H1 (cell line): ENCODE measurements around the gene CORO6. TPM values are rescaled to one million over a fixed set of nuclear protein-coding genes. Genes with fewer than 3 reads are reported as not detected.
A peak's percentile ranks its signal among the peaks of the same experiment; 100 is the strongest.

Experiments used
- CTCF ChIA-PET: fragments of 300-600 bp; sonication (Branson Sonifier 250); formaldehyde crosslinking; loops from one replicate; lab custom pipeline; 2021; ENCODE audit not compliant: partially characterized antibody; lab: Charles Lee
- POLR2A ChIA-PET: fragments of 300-600 bp; sonication (Branson Sonifier 250); formaldehyde crosslinking; loops from one replicate; lab custom pipeline; 2021; ENCODE audit warnings: inconsistent platforms; ENCODE audit not compliant: partially characterized antibody; lab: Charles Lee
- DNase-seq, 2 experiments: peaks; one replicate each; pipeline versions ENCODE4 v3.0.0 to v3.0.0-alpha.2; 2010 to 2022; ENCODE audit warnings: low spot score in 2 of 2, low read depth in 1 of 2, mixed read lengths in 1 of 2
- FAIRE-seq: peaks from 2 replicates; lab custom pipeline; 2011; peaks lifted over from hg19 to GRCh38; lab: Jason Lieb, UNC
- H2AFZ ChIP-seq: 2 replicates; pipeline ENCODE4 v1.8.1; 2012; ENCODE audit warnings: low read length, inconsistent platforms
- H2AK5ac ChIP-seq: 2 replicates; pipeline ENCODE4 v1.6.1; 2013; ENCODE audit warnings: low read depth, low read length
- H2BK120ac ChIP-seq: replicated peaks from 2 replicates; pipeline ENCODE3; 2013; ENCODE audit warnings: low read depth, low read length, inconsistent platforms
- H2BK12ac ChIP-seq: 2 replicates; pipeline ENCODE4 v1.6.1; 2013; ENCODE audit warnings: low read depth, low read length
- H2BK15ac ChIP-seq: 2 replicates; pipeline ENCODE4 v1.6.1; 2013; ENCODE audit warnings: low read length
- H2BK20ac ChIP-seq: 2 replicates; pipeline ENCODE4 v1.6.1; 2013; ENCODE audit warnings: low read length
- H2BK5ac ChIP-seq: 2 replicates; pipeline ENCODE4 v1.6.1; 2013; ENCODE audit warnings: low read depth, low read length
- H3K14ac ChIP-seq: 2 replicates; pipeline ENCODE4 v1.6.1; 2013; ENCODE audit warnings: inconsistent platforms; ENCODE audit not compliant: insufficient read length
- H3K18ac ChIP-seq: 2 replicates; pipeline ENCODE4 v1.6.1; 2013; ENCODE audit warnings: low read length; ENCODE audit errors: extremely low read depth
- H3K23ac ChIP-seq: 2 replicates; pipeline ENCODE4 v1.6.1; 2013; ENCODE audit warnings: inconsistent platforms; ENCODE audit not compliant: insufficient read length
- H3K23me2 ChIP-seq: 2 replicates; pipeline ENCODE4 v1.6.1; 2013; ENCODE audit warnings: low read depth, low read length
- H3K27ac ChIP-seq: 2 replicates; pipeline ENCODE4 v1.6.1; 2011; ENCODE audit warnings: low read depth, low read length, inconsistent platforms
- H3K27me3 ChIP-seq, 4 experiments: replicated peaks in 1 of 4; 1 replicate in 1 of 4; 2 replicates in 3 of 4; pipeline versions ENCODE4 v1.6.1 to v1.8.1; 2011 to 2013; ENCODE audit warnings: low read length in 3 of 4, mild to moderate bottlenecking in 3 of 4, inconsistent platforms in 2 of 4, mixed read lengths in 2 of 4, moderate library complexity in 1 of 4; ENCODE audit not compliant: control insufficient read depth in 3 of 4, insufficient read depth in 3 of 4; ENCODE audit errors: extremely low read depth in 1 of 4
- H3K36me3 ChIP-seq, 4 experiments: 2 replicates each; pipeline versions ENCODE4 v1.6.1 to v1.8.1; 2011 to 2013; ENCODE audit warnings: mild to moderate bottlenecking in 4 of 4, low read length in 3 of 4, moderate library complexity in 2 of 4, control low read depth in 1 of 4, inconsistent platforms in 1 of 4; ENCODE audit not compliant: insufficient read depth in 4 of 4, control insufficient read depth in 2 of 4
- H3K4ac ChIP-seq: replicated peaks from 2 replicates; pipeline ENCODE3; 2013; ENCODE audit warnings: low read length, low read depth, mixed read lengths, inconsistent platforms; ENCODE audit not compliant: insufficient read length
- H3K4me1 ChIP-seq, 4 experiments: replicated peaks in 1 of 4; 1 replicate in 1 of 4; 2 replicates in 3 of 4; pipeline versions ENCODE4 v1.6.1 to v1.8.1; 2011 to 2013; ENCODE audit warnings: low read length in 3 of 4, inconsistent platforms in 2 of 4, mixed read lengths in 1 of 4; ENCODE audit not compliant: insufficient read depth in 4 of 4, control insufficient read depth in 3 of 4
- H3K4me2 ChIP-seq, 2 experiments: 2 replicates each; pipeline versions ENCODE4 v1.6.1 to v1.8.1; 2011 to 2013; ENCODE audit warnings: low read depth in 2 of 2, low read length in 2 of 2, control low read depth in 1 of 2, inconsistent platforms in 1 of 2, mild to moderate bottlenecking in 1 of 2; ENCODE audit not compliant: insufficient read depth in 1 of 2
- H3K4me3 ChIP-seq, 4 experiments: fragments of 200-600, 300-600 bp in 1 of 4; sonication (generic), shearing (Covaris generic), sonication (Bioruptor Twin) in 1 of 4; 2 replicates each; pipeline versions ENCODE4 v1.5.1 to v1.8.1; 2011 to 2016; ENCODE audit warnings: low read length in 4 of 4, low read depth in 3 of 4, control low read depth in 2 of 4, inconsistent platforms in 2 of 4, mild to moderate bottlenecking in 2 of 4, mixed read lengths in 1 of 4, moderate library complexity in 1 of 4; ENCODE audit not compliant: insufficient read depth in 2 of 4; ENCODE audit errors: extremely low read depth in 1 of 4
- H3K56ac ChIP-seq: replicated peaks from 2 replicates; pipeline ENCODE3; 2013; ENCODE audit warnings: low read depth, mild to moderate bottlenecking, mixed read lengths, low read length, inconsistent platforms; ENCODE audit not compliant: insufficient read length
- H3K79me1 ChIP-seq: 2 replicates; pipeline ENCODE4 v1.6.1; 2013; ENCODE audit warnings: low read depth, low read length, control low read depth
- H3K79me2 ChIP-seq, 2 experiments: 2 replicates each; pipeline versions ENCODE4 v1.6.1 to v1.8.1; 2012 to 2013; ENCODE audit warnings: low read length in 2 of 2, mild to moderate bottlenecking in 2 of 2, inconsistent platforms in 1 of 2; ENCODE audit not compliant: insufficient read depth in 2 of 2, control insufficient read depth in 1 of 2
- H3K9ac ChIP-seq, 4 experiments: replicated peaks in 1 of 4; 1 replicate in 1 of 4; 2 replicates in 3 of 4; pipeline versions ENCODE4 v1.6.1 to v1.8.1; 2011 to 2013; ENCODE audit warnings: low read depth in 3 of 4, low read length in 3 of 4, control low read depth in 2 of 4, mild to moderate bottlenecking in 2 of 4, moderate library complexity in 2 of 4, inconsistent platforms in 1 of 4; ENCODE audit errors: extremely low read depth in 1 of 4
- H3K9me3 ChIP-seq, 2 experiments: 2 replicates each; pipeline versions ENCODE4 v1.6.1 to v1.8.1; 2012 to 2013; ENCODE audit warnings: mild to moderate bottlenecking in 2 of 2, moderate library complexity in 2 of 2, control low read depth in 1 of 2, inconsistent platforms in 1 of 2, low read depth in 1 of 2, low read length in 1 of 2, mixed read lengths in 1 of 2; ENCODE audit not compliant: insufficient read depth in 2 of 2
- H4K20me1 ChIP-seq, 2 experiments: replicated peaks in 1 of 2; 2 replicates each; pipeline versions ENCODE3 to v1.8.1; 2011 to 2013; ENCODE audit warnings: inconsistent platforms in 2 of 2, low read length in 2 of 2, mild to moderate bottlenecking in 1 of 2; ENCODE audit not compliant: insufficient read depth in 2 of 2, control insufficient read depth in 1 of 2
- H4K5ac ChIP-seq: 2 replicates; pipeline ENCODE4 v1.6.1; 2013; ENCODE audit warnings: low read length, low read depth, mixed read lengths, inconsistent platforms; ENCODE audit not compliant: insufficient read length
- H4K8ac ChIP-seq: 2 replicates; pipeline ENCODE4 v1.8.0; 2013; ENCODE audit warnings: mild to moderate bottlenecking, moderate library complexity, low read length, inconsistent platforms; ENCODE audit not compliant: insufficient read depth; ENCODE audit errors: extremely low read depth
- H4K91ac ChIP-seq: replicated peaks from 2 replicates; pipeline ENCODE3; 2013; ENCODE audit warnings: low read length, mixed read lengths, inconsistent platforms; ENCODE audit not compliant: insufficient read length
- E2F6 ChIP-seq: IDR thresholded peaks from 2 replicates; pipeline ENCODE4 v1.6.1; 2012; ENCODE audit warnings: inconsistent platforms
- HDAC2 ChIP-seq, 2 experiments: fragments of 300-600 bp in 1 of 2; sonication (generic) in 1 of 2; IDR thresholded peaks; 2 replicates each; pipeline ENCODE4 v1.6.1; 2011 to 2012; ENCODE audit warnings: low read depth in 2 of 2, low read length in 2 of 2, mild to moderate bottlenecking in 2 of 2, moderate library complexity in 2 of 2, borderline replicate concordance in 1 of 2, inconsistent platforms in 1 of 2
- HDAC6 ChIP-seq: IDR thresholded peaks from one replicate; pipeline ENCODE4 v1.7.1; 2012; ENCODE audit warnings: low read depth, mild to moderate bottlenecking, inconsistent platforms, low read length, moderate library complexity
- SAP30 ChIP-seq: fragments of 300-600 bp; sonication (generic); IDR thresholded peaks from 2 replicates; pipeline ENCODE4 v1.7.1; 2012; ENCODE audit warnings: low read length, moderate library complexity, mild to moderate bottlenecking, inconsistent platforms; ENCODE audit not compliant: insufficient read depth, insufficient replicate concordance
- SIRT6 ChIP-seq: IDR thresholded peaks from one replicate; pipeline ENCODE4 v1.7.1; 2012; ENCODE audit warnings: low read length, inconsistent platforms
- WGBS, 2 experiments: shearing (Covaris generic) in 1 of 2; methylation state at CpG; one replicate each; pipeline versions ENCODE4 v1.1.6 to v1.1.7; 2013 to 2015; ENCODE audit warnings: low lambda C conversion rate in 2 of 2, mixed read lengths in 2 of 2, inconsistent platforms in 1 of 2, low coverage in 1 of 2, missing lambda C conversion rate in 1 of 2; ENCODE audit not compliant: insufficient replicate concordance in 2 of 2, insufficient coverage in 1 of 2, insufficient read length in 1 of 2; ENCODE audit errors: extremely low coverage in 1 of 2, missing lambda C conversion rate in 1 of 2; 5-methylcytosine and 5-hydroxymethylcytosine counted together
- polyA plus RNA-seq, 7 experiments: library from polyadenylated mRNA; depleted of rRNA in 3 of 7; stranded (reverse) in 5 of 7; unstranded in 2 of 7; fragments of >200 nt in 5 of 7; fragments of 200-250 nt in 2 of 7; gene quantifications; 1 replicate in 5 of 7; 2 replicates in 1 of 7; 4 replicates in 1 of 7; pipeline versions ENCODE4 v1.2.1 to v1.2.3, GENCODE V29; 2011 to 2013; ENCODE audit warnings: missing spikeins in 2 of 7, mixed read lengths in 2 of 7
- total RNA-seq: library from RNA; stranded (reverse); fragmentation: NEBNext Ultra II Directional; extraction: Animal tissue kit (Norgen Biotek cat#: 25700); gene quantifications from 2 replicates; pipeline ENCODE4 v1.2.1, GENCODE V29; 2021
- TF ChIP-seq, protein P1 (sequence below), 3 experiments: IDR thresholded peaks; 1 replicate in 2 of 3; 2 replicates in 1 of 3; pipeline versions ENCODE4 v1.5.1 to v1.6.1; 2011; ENCODE audit warnings: low read length in 3 of 3, mild to moderate bottlenecking in 3 of 3, inconsistent platforms in 2 of 3, low read depth in 1 of 3, moderate library complexity in 1 of 3; ENCODE audit not compliant: insufficient read depth in 1 of 3; ENCODE audit errors: control extremely low read depth in 1 of 3
- TF ChIP-seq, protein P2 (sequence below): IDR thresholded peaks from 2 replicates; pipeline ENCODE4 v1.6.1; 2011; ENCODE audit warnings: low read depth, mild to moderate bottlenecking, low read length; ENCODE audit not compliant: insufficient read depth

Gene CORO6
- total and polyA plus RNA-seq, 2 of the 8 experiments (the other 6 are each of a cell fraction or from before 2014, with no cell fraction given): 2.5 to 8.6 TPM

- ChIA-PET CTCF (interaction anchor here (0.5 to 13.1 kb wide), 19 partner anchors 9 to 577 kb away, joined by 3 to 193 read pairs (median 3); no protein-coding TSS in a partner anchor), POLR2A (interaction anchor here (0.9 to 1.1 kb wide), 2 partner anchors 10 to 33 kb away, joined by 4 to 5 read pairs; no protein-coding TSS in a partner anchor)
- Histone ChIP-seq H3K9me3 (no peaks in the 10 kb centered on the region), H3K36me3 (no peaks in the 10 kb centered on the region), H4K8ac (no peak overlapping the region), H3K9ac (no peak overlapping the region), H2BK12ac (no peak overlapping the region), H3K27me3 (peaks cover 5 to 21% (median 19%) of the 10 kb centered on the region in 4 experiments; a peak in 6 of 7 replicates), H4K91ac (no peak overlapping the region), H3K56ac (no peak overlapping the region), H2BK20ac (no peak overlapping the region), H3K14ac (no peak overlapping the region), H2AFZ (peak overlapping the region; percentile 41; the same call in 1 of the 2 replicates), H2AK5ac (no peak overlapping the region), H3K79me1 (no peaks in the 10 kb centered on the region), H2BK120ac (no peak overlapping the region), H3K79me2 (no peaks in the 10 kb centered on the region), H4K5ac (no peak overlapping the region), H3K18ac (no peak overlapping the region), H3K27ac (no peak overlapping the region), H2BK5ac (no peak overlapping the region), H3K23me2 (peaks cover 11% of the 10 kb centered on the region; the same call in 1 of the 2 replicates), H3K4me1 (peaks cover 5 to 12% (median 9%) of the 10 kb centered on the region in 4 experiments; a peak in 6 of 7 replicates), H3K23ac (no peak overlapping the region), H4K20me1 (peaks cover 0 to 3% of the 10 kb centered on the region in 2 experiments), H3K4ac (no peak overlapping the region), H3K4me2 (no peak overlapping the region), H3K4me3 (no peak overlapping the region), H2BK15ac (no peak overlapping the region)
- WGBS, 2 experiments: 79% methylated on average over 8 of the region's 8 CpGs; no CpG with 5 or more reads in 1 of the 2 experiments
- no peak for DNase-seq
- peak; percentile 19 for FAIRE-seq
- TF ChIP-seq, protein P1, sequence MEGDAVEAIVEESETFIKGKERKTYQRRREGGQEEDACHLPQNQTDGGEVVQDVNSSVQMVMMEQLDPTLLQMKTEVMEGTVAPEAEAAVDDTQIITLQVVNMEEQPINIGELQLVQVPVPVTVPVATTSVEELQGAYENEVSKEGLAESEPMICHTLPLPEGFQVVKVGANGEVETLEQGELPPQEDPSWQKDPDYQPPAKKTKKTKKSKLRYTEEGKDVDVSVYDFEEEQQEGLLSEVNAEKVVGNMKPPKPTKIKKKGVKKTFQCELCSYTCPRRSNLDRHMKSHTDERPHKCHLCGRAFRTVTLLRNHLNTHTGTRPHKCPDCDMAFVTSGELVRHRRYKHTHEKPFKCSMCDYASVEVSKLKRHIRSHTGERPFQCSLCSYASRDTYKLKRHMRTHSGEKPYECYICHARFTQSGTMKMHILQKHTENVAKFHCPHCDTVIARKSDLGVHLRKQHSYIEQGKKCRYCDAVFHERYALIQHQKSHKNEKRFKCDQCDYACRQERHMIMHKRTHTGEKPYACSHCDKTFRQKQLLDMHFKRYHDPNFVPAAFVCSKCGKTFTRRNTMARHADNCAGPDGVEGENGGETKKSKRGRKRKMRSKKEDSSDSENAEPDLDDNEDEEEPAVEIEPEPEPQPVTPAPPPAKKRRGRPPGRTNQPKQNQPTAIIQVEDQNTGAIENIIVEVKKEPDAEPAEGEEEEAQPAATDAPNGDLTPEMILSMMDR (IDR thresholded peaks at IDR 0.05; ENCODE audit: control extremely low read depth in 1 of 3, insufficient read depth in 1 of 3, low read depth in 1 of 3, low read length in 3 of 3): peak; percentile 14 to 38 (median 15); a peak in 2 of 4 replicates
- TF ChIP-seq, protein P2, sequence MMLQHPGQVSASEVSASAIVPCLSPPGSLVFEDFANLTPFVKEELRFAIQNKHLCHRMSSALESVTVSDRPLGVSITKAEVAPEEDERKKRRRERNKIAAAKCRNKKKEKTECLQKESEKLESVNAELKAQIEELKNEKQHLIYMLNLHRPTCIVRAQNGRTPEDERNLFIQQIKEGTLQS: no peak
- no peak for TF ChIP-seq SAP30
- TF ChIP-seq E2F6: no peak
- TF ChIP-seq SIRT6: no peak
- TF ChIP-seq HDAC2 (IDR thresholded peaks at IDR 0.05; ENCODE audit: borderline replicate concordance in 1 of 2, low read depth in 2 of 2, low read length in 2 of 2): no peak
- TF ChIP-seq HDAC6: no peak
These were observed 2.5 kb upstream of the CORO6 start for GRCh38 chr17:29625037-29625750.
